Activated T-helper 2 cell treated with anti-CD3 and anti-CD28 coated beads, Interferon-gamma antibody, Interleukin-2, Interleukin-4, amounts not matched to agents 10 μg/mL and 5 μg/mL and 100 μg/mL, durations not matched to agents 14 hours and 24 hours and 36 hours (primary cell): Measurements from ENCODE around the gene SLC7A6OS. TPM values are rescaled to one million over a fixed set of nuclear protein-coding genes. Genes with fewer than 3 reads are reported as not detected.

Source experiments
- DNase-seq: peaks from one replicate; pipeline ENCODE4 v3.0.0; 2021; ENCODE audit warnings: low spot score
- H3K27ac Mint-ChIP-seq: one replicate; pipeline ENCODE4 v1.8.0; 2021; ENCODE audit warnings: mixed read lengths
- H3K27me3 Mint-ChIP-seq: one replicate; pipeline ENCODE4 v1.8.0; 2021; ENCODE audit warnings: low read depth, mixed read lengths
- H3K36me3 Mint-ChIP-seq: one replicate; pipeline ENCODE4 v1.8.0; 2021; ENCODE audit warnings: low read depth, mixed read lengths
- H3K4me1 Mint-ChIP-seq: one replicate; pipeline ENCODE4 v1.8.0; 2021; ENCODE audit warnings: low read depth, mixed read lengths
- H3K4me3 Mint-ChIP-seq: one replicate; pipeline ENCODE4 v1.8.0; 2021; ENCODE audit warnings: low read depth, mild to moderate bottlenecking, moderate library complexity, mixed read lengths
- H3K9me3 Mint-ChIP-seq: one replicate; pipeline ENCODE4 v1.8.0; 2021; ENCODE audit warnings: mixed read lengths
- intact Hi-C: fragments of 100-400 bp; cut with micrococcal nuclease; formaldehyde crosslinking; loops from one replicate; pipeline ENCODE4 v1.15.1; 2023
- total RNA-seq: library from RNA; stranded (reverse); gene quantifications from 2 replicates; pipeline ENCODE4 v1.2.3, GENCODE V29; 2022

Gene SLC7A6OS
- total RNA-seq, 1 donor from 2014 or later = 24.7 TPM

DNA sequence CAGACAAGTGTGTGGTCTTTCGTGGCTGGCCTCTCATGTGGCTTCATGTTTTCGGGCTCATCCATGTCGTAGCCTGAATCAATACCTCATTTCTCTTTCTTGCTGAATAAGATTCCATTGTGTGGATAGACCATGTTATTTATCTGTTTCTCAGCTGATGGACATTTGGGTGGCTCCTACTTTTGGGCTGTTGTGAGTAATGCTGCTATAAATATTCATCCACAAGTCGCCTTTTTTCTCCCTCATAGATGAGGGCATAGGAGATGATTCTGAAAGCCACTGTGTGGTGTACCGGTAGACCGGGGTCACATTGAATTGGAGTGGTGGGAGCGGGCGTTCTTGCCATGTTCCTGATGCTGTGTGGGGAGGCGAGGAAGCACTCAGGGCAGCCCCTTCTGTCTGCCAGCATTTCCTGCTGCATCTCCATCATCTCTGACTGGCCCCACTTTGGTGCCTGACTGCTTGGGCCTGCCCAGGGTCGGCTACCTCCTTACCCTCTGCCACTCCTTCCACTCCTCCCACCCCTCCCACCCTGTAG is 40.1 kb upstream of the SLC7A6OS start:
- H3K4me3 Mint-ChIP-seq = no peak overlapping the region
- peaks cover 88% of the 10 kb centered on the region for H3K36me3 Mint-ChIP-seq
- intact Hi-C loops = no loop called here
- DNase-seq = no peak
- H3K27ac Mint-ChIP-seq = no peak overlapping the region
- H3K9me3 Mint-ChIP-seq = no peaks in the 10 kb centered on the region
- H3K27me3 Mint-ChIP-seq = peaks cover 2% of the 10 kb centered on the region
- peaks cover 11% of the 10 kb centered on the region for H3K4me1 Mint-ChIP-seq

DNA sequence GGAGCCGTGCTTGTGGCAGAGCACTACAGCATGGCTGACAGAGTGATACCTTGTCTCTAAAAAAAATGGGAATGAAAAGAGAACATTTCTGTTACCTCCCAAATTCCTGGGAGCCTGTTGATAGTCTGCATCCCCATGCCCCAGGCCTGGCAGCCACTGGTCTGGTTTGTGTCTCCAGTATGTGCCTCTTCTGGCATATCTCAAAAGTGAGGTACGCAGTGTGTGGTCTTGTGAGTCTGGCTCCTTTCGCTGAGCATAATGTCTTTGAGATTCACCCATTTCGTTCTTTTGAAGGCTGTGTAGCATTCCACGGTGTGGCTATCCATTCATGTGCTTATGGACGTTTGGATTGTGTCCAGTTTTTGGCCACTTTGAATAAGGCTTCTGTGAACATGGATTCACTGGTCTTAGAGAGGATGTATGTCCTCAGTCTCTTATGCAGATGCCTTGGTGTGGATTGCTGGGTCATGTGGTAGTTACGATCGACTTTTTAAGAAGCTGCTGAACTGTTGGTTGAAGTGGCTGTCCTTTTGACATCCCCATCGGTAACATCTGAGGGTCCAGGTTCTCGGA is 39.2 kb upstream of the SLC7A6OS start:
- peaks cover 2% of the 10 kb centered on the region for H3K27me3 Mint-ChIP-seq
- no peak overlapping the region for H3K4me3 Mint-ChIP-seq
- peaks cover 2% of the 10 kb centered on the region for H3K4me1 Mint-ChIP-seq
- H3K9me3 Mint-ChIP-seq = no peaks in the 10 kb centered on the region
- DNase-seq = no peak
- peaks cover 88% of the 10 kb centered on the region for H3K36me3 Mint-ChIP-seq
- H3K27ac Mint-ChIP-seq = no peak overlapping the region
- intact Hi-C loops = no loop called here

DNA sequence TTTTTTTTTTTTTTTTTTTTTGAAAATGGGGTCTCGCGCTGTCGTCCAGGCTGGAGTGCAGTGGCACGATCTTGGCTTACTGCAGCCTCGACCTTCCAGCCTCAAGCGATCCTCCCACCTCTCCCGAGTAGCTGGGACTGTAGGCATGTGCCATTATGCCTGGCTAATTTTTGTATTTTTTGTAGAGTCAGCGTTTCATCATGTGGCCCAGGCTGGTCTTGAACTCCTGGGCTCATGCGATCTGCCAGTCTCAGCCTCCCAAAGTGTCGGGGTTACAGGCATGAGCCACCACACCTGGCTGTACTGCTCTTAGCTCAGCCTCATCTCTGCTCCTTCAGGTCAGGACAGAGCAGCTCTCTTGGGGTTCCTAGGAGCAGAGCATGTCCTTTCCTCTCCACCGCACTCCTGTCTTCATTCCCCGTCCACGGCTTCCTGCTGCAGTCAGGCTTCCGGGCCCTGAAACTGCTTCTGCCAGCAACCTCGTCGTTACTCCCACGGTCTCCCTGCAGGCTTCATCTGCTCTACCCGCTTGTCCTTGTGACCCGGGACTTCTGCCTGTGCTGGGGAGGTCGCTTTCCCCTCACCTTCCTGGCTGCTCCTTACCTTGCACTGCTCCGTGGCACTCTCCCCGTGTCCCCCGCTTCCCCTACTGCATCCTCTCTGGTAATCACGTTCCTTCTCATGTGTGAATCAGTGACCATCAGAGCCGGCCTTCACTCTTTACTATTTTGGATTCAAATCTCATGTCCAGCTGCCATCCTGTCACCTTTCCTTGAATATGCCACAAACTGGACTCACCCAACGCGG is 38.1 kb upstream of the SLC7A6OS start:
- H3K36me3 Mint-ChIP-seq = peaks cover 83% of the 10 kb centered on the region
- H3K4me3 Mint-ChIP-seq = no peak overlapping the region
- peaks cover 2% of the 10 kb centered on the region for H3K4me1 Mint-ChIP-seq
- no peaks in the 10 kb centered on the region for H3K9me3 Mint-ChIP-seq
- no peak for DNase-seq
- intact Hi-C loops = no loop called here
- no peaks in the 10 kb centered on the region for H3K27me3 Mint-ChIP-seq
- no peak overlapping the region for H3K27ac Mint-ChIP-seq

DNA sequence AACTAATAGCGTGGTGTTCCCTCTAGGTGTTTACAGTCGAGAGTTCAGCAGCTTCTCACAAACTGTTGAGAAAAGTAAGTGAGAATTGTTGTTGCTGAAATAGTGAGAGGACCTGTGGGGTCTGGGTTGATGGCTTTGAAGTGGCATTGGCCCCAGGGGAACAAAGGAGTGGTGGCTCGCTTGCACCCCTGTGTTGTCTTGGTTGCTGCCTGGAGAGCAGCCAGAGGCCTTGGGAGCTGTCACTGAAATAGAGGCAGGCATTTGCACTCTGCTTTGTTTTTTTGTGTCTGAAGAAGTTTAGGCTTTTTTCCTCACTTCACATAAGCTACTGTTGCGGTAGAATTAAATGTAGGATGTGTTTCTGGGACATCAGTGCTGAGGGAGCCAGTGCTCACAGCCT is 36.9 kb upstream of the SLC7A6OS start:
- Mint-ChIP-seq H3K27ac (no peak overlapping the region), H3K36me3 (peaks cover 80% of the 10 kb centered on the region), H3K9me3 (no peaks in the 10 kb centered on the region), H3K4me3 (no peak overlapping the region), H3K4me1 (peaks cover 2% of the 10 kb centered on the region), H3K27me3 (no peaks in the 10 kb centered on the region)
- no peak for DNase-seq
- intact Hi-C loops = no loop called here

DNA sequence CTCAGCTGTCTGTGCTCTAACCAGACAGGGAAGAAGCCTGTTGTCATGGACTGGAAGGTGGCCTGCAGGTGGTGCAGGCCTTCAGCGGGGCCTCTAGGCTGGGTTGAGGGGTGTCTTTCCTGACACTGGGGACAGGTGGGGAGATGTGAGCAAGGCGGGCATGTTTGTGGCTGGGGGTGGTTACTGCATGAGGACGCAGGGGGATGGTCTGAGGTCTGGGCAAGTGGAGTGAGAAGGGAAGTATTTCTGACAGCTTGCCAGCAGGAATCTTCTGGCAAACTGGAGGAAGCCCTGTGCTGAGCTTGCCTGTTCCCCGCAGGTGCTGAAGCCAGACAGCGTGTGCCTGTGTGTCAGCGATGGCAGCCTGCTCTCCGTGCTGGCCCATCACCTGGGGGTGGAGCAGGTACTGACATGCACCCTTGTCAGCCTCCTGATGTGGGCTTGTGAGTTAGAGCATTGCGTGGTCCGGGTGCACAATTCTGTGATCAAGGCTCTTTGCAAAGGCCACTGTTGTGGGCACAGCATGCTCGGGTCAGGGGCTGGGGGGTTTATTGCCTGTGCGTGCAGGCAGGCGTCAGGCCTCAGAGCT is 36.2 kb upstream of the SLC7A6OS start:
- Mint-ChIP-seq H3K4me1 (peaks cover 2% of the 10 kb centered on the region), H3K9me3 (no peaks in the 10 kb centered on the region), H3K36me3 (peaks cover 80% of the 10 kb centered on the region), H3K27ac (no peak overlapping the region), H3K27me3 (no peaks in the 10 kb centered on the region), H3K4me3 (no peak overlapping the region)
- intact Hi-C loops = no loop called here
- DNase-seq = no peak

DNA sequence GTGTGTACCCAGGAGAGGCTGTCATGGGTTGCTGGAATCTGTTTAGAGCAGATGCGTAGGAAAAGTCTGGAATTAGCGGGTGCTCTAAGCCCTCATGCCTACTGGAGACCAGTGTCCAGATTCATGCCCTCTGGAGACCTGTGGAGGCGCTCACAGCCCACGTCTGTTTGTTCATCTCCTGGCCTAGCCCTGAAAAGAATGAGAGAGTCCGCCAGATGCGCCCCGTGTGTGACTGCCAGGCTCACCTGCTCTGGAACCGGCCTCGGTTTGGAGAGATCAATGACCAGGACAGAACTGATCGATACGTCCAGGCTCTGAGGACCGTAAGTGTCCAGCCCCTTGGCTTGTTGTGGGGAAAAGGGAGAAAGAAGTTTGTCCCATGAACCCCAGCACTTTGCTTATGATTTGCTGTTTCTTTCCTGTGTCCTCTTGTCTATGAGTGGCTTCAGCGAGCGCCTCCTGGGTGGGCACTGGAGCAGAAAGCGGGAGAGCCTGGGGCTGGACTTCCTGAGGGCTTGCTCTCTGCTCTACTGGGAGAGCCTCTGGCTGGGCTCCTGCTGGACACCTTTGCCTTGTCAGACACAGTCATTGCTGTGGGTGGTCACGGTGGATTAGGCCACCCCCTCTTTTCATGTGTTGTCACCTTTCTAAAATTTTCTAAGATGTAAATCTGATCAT is 35.4 kb upstream of the SLC7A6OS start:
- no peak overlapping the region for H3K27ac Mint-ChIP-seq
- H3K27me3 Mint-ChIP-seq = no peaks in the 10 kb centered on the region
- intact Hi-C loops = no loop called here
- no peaks in the 10 kb centered on the region for H3K9me3 Mint-ChIP-seq
- no peaks in the 10 kb centered on the region for H3K4me1 Mint-ChIP-seq
- DNase-seq = no peak
- peaks cover 71% of the 10 kb centered on the region for H3K36me3 Mint-ChIP-seq
- no peak overlapping the region for H3K4me3 Mint-ChIP-seq

DNA sequence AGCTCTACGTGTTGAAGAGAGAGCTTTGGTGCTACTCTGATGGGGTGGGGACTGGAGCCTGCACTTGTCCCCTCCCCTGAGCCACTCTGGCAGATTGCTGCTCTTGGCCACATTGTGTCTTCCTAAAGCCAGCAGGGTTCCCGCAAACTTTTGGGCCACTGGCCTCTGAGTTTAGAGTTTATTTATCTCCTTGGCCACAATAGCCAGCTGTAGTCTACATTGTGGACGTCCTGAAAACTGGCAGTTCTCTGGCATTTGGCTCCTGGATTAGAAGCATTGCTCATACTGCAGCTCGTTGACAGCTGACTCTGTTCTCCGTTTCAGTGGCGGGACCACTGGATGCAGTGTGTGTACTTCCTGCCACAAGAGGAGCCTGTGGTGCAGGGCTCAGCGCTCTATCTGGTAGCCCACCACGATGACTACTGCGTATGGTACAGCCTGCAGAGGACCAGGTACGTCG is 34.6 kb upstream of the SLC7A6OS start:
- Mint-ChIP-seq H3K36me3 (peaks cover 73% of the 10 kb centered on the region), H3K27ac (no peak overlapping the region), H3K9me3 (no peaks in the 10 kb centered on the region), H3K4me1 (no peaks in the 10 kb centered on the region), H3K27me3 (no peaks in the 10 kb centered on the region), H3K4me3 (no peak overlapping the region)
- intact Hi-C loops = no loop called here
- no peak for DNase-seq

DNA sequence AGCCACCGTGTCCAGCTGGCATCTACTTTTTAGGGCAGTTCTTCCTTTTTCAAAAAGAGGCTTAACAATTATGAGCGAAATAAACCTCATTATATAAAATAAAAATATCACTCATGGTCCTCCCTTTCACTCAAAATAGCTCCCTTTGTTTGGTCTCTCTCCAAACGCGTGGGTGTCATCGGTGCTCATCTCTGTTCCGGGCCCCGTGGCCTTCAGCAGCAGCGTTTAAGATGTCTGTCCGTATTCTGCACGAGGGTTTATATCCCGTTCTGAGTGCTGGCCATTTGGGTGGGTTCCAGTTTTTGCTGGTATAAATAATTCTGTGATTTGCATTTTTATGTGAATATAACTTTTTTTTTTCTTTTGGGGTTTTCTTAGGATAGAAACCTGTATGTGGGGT is 33.5 kb upstream of the SLC7A6OS start:
- no peak for DNase-seq
- intact Hi-C loops = no loop called here
- no peaks in the 10 kb centered on the region for H3K4me1 Mint-ChIP-seq
- H3K27me3 Mint-ChIP-seq = no peaks in the 10 kb centered on the region
- no peak overlapping the region for H3K27ac Mint-ChIP-seq
- no peak overlapping the region for H3K4me3 Mint-ChIP-seq
- H3K9me3 Mint-ChIP-seq = no peaks in the 10 kb centered on the region
- H3K36me3 Mint-ChIP-seq = peaks cover 77% of the 10 kb centered on the region

DNA sequence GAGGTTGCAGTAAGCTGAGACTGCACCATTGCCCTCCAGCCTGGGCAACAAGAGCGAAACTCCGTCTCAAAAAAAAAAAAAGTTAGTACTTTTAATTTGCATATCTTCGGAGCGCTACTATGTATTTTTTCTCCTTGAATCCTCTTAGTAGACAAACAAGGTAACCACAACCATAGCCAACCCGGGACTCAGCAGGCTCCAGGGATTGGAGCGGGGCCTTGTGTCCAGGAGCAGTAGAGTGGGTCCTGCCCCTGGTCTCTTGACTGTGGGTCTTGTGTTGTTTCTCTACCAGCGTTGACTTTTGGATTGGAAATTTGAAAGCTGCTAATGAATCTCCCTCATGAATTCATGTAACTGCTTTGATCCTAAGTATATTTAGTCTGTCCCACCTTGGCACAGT is 32.4 kb upstream of the SLC7A6OS start:
- Mint-ChIP-seq H3K4me1 (no peaks in the 10 kb centered on the region), H3K27ac (no peak overlapping the region)

DNA sequence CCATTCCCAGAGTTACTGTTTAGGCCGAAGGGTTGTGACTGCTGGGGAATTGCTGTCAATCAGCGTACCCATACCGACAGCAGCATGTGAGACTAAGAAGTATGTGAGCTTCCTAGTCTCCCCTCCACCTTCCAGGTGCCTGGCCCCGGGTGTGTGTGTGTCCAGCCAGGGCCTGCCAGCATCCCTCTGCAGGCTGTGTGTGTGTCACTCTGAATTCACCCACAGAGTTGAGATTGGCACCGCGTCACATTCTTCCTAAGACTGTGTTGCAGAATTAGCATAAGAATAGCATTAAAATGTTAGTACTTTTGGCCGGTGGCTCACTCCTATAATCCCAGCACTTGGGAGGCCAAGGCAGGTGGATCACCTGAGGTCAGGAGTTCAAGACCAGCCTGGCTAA is 31.9 kb upstream of the SLC7A6OS start:
- no peaks in the 10 kb centered on the region for H3K4me1 Mint-ChIP-seq
- no peak overlapping the region for H3K4me3 Mint-ChIP-seq
- no peak for DNase-seq
- intact Hi-C loops = no loop called here
- no peaks in the 10 kb centered on the region for H3K9me3 Mint-ChIP-seq
- no peaks in the 10 kb centered on the region for H3K27me3 Mint-ChIP-seq
- peaks cover 72% of the 10 kb centered on the region for H3K36me3 Mint-ChIP-seq
- H3K27ac Mint-ChIP-seq = no peak overlapping the region

More for the DNA sequence above, 32.4 kb upstream of the SLC7A6OS start:
- no peaks in the 10 kb centered on the region for H3K9me3 Mint-ChIP-seq
- intact Hi-C loops = no loop called here
- H3K36me3 Mint-ChIP-seq = peaks cover 72% of the 10 kb centered on the region
- H3K4me3 Mint-ChIP-seq = no peak overlapping the region
- DNase-seq = no peak
- no peaks in the 10 kb centered on the region for H3K27me3 Mint-ChIP-seq

DNA sequence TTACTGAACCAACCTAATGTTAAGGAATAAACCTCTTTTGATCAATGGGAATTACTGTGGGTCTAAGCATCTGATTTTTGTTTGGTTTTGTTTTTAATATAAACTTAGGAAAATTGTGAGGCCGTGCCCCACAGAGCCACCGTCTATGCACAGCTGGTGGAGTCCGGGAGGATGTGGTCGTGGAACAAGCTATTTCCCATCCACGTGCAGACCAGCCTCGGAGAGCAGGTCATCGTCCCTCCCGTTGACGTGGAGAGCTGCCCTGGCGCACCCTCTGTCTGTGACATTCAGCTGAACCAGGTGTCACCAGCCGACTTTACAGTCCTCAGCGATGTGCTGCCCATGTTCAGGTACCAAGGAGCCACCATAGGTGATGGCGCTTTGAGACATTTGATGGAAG is 28.5 kb upstream of the SLC7A6OS start:
- H3K27ac Mint-ChIP-seq = no peak overlapping the region
- H3K36me3 Mint-ChIP-seq = peaks cover 62% of the 10 kb centered on the region
- DNase-seq = no peak
- no peaks in the 10 kb centered on the region for H3K27me3 Mint-ChIP-seq
- H3K9me3 Mint-ChIP-seq = no peaks in the 10 kb centered on the region
- H3K4me3 Mint-ChIP-seq = no peak overlapping the region
- intact Hi-C loops = no loop called here
- no peaks in the 10 kb centered on the region for H3K4me1 Mint-ChIP-seq

DNA sequence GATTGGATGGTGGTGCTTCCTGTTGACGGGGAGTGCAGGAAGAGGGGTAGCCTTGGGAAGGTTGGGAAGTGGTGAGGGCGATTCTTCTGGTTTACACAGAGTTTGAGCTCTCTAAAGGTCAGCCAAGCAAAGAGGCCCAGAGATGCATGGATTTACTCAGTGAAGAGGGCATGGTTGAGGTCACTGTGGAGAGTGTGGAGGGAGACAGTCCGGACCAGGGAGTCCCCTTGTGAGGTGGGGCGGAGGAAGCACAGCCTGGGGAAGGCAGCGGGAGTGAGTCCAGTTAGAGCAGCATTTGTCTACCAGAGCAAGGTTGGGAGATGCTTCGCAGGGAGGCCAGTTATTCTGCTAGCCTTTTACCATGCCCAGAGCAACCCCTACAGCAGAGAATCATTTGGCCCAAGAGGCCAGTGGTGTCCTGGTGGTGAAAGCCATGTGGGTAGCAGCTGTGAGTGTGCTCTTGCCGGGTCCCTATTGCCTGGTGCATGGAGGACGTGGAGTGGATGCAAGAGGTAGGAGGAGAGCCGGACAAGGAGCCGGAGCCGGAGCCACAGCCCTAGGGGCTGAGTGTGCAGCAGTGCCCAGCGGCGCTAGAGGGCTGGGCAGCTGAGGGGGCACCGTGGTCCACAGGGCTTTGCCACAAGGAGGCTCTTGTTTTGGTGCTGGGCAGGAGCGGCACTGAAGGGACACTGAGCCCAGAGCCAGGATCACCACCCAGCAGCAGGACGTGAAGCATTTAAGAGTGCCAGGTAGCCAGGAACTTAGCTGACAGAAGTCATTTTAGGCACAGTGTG is 27.8 kb upstream of the SLC7A6OS start:
- no peaks in the 10 kb centered on the region for H3K27me3 Mint-ChIP-seq
- no peaks in the 10 kb centered on the region for H3K9me3 Mint-ChIP-seq
- peaks cover 63% of the 10 kb centered on the region for H3K36me3 Mint-ChIP-seq
- no peak for DNase-seq
- intact Hi-C loops = no loop called here
- H3K4me3 Mint-ChIP-seq = no peak overlapping the region
- H3K27ac Mint-ChIP-seq = no peak overlapping the region
- no peaks in the 10 kb centered on the region for H3K4me1 Mint-ChIP-seq
